Fibroblast of skin of scalp (primary cell): Measurements from ENCODE around the gene OR6V1. TPM values are rescaled to one million over a fixed set of nuclear protein-coding genes. Genes with fewer than 3 reads are reported as not detected.

Experiments used
- DNase-seq: peaks from one replicate; pipeline ENCODE4 v3.0.0-alpha.2; 2013
- polyA plus RNA-seq, 2 experiments: library from polyadenylated mRNA; unstranded; fragments of 120-200 nt; gene quantifications; one replicate each; pipeline ENCODE4 v1.2.1, GENCODE V29; 2013; ENCODE audit not compliant: insufficient read length in 2 of 2

Gene OR6V1, protein sequence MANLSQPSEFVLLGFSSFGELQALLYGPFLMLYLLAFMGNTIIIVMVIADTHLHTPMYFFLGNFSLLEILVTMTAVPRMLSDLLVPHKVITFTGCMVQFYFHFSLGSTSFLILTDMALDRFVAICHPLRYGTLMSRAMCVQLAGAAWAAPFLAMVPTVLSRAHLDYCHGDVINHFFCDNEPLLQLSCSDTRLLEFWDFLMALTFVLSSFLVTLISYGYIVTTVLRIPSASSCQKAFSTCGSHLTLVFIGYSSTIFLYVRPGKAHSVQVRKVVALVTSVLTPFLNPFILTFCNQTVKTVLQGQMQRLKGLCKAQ
- polyA plus RNA-seq (2013, experiment 1 of 2; ENCODE audit: insufficient read length): not detected
- not detected for polyA plus RNA-seq (2013, experiment 2 of 2; ENCODE audit: insufficient read length)

DNA sequence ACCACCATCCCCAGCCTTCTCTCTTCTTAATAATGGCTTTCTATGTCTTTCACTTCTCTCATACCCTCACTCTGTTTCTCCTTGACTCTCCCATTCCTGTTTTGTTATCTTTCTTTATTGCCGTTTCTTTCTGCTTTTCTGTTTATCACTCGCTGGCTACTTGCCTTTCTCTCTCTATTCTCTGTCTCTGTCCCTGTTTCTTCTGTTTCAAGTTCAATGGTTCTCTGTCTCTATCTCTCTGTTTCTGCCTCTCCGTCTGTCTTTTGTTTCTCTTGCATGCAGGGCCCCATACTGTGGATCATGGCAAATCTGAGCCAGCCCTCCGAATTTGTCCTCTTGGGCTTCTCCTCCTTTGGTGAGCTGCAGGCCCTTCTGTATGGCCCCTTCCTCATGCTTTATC is at the start of gene OR6V1:
TSS of gene OR6V1 (plus strand) at position 301 of the 400 bp plus-strand sequence. CDS start at position 301, 0 bp downstream.
- no peak for DNase-seq

DNA sequence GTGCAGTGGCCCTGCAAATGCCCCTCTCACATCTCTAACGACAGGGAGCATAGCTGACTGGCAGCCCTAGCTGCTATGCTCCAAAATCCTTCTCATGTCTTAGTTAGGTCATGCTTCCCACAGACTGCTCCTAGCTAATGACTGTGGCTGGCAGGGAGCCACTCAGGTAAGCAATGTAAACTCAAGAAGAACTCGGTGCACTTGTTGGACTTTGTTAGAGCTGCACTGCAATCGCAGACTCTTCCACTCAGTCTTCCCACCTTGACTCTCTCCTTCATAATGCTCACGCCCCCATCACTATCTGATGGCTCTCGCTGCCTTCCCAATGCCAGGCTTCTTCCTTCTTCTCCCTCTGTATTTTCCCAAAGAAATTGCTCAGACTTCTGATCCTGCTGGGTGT is 49.2 kb upstream of the OR6V1 start:
- no peak for DNase-seq

DNA sequence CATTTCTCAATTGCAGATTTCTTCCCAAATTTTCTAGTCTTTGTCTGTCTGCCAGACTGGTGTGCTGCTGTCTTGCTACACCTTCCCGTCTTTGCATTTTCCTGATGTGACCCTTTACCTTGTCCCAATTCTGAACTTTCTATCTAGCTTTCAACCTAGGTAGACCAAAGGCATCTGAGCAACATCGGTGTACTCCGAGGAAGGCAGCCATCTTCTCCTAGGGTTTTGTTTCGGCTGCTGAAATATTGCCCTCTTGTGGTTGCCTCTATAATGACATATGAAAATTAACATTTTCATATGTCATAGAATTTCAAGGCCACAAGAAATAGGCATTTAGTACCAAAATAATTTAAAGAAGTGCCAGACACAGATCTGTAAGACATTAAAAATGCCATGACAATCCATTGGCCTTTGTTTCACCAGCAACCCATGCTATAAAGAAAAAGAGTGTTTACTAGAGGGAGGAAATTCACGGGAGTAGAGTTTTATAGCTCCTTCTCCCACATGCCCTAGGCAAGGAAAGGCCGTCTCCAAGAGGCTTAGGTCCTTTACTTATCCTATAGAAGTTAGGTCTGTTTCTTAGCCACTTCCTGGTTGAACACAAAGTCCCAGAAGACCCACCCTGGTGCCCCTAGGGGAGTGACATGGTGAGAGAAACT is 48.6 kb upstream of the OR6V1 start:
- DNase-seq: peak; percentile 37

DNA sequence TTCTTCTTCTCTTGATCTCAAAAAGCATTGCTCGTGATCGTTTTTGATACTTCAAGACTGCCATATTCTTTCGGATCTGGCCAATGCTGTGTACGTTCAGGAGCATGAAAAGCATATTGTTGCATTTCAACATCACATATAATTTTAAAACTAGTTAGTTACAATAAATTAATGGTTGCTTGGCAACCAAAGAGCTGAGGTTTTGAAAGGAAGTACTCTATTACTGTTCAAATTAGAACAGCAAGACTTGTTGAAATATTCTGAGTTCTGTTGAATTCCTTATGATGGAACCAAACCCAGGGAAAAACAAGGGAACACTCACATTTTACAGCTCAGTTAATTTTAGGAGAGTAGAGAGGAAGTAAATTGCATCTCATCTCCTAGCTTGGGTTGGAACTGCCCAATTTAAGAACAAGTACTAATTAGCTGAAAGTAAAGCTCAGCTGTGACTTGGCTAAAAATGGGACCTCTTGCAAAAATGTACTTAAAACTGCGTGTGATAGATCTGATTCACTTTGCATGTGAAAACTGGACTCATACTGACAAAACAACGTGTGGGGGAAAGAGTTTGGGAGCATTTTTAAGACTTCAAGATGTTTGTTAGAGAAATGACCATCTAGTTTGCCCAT is 46.4 kb upstream of the OR6V1 start:
- no peak for DNase-seq

DNA sequence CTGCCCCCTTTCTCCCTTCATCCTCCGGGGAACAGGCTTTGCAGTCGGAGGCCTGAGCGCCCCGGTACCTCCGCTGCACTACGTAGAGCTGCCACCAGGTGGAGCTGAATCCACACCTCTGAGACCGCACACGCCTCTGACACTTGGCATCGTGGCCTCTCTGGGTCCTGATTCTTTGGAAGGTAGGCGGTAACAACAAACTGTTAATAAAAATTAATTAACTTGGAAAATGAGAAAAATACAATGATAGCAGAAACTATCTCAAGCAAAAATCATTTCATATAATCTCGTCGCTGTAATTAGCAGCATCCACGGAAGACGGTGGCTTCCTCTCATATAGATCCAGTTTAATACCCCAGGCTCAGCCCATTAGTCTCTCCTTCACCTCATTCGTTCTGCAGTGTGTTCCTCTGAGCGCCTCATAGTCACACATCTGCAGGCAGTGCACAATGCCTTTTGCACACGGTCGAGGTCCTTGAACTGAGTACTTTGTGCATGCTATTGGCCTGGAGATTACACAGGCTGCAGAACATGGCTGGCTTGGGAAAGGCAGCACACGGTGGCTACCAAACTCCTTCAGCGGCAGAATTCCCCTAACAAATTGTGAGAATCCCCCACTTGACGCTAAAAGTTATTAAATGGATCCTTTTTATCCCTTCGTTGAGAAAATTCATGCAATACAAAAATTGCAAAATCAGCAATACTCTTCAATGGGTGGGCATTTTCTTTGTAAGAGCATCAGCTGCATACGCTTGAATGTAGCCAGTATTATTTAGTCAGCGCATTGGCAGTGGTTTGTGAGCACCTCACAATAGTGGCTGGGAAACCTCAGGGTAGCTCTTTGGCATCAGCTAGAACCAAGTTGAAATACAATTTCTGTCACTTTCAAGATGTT is 43.9 kb upstream of the OR6V1 start:
- peak; percentile 69 for DNase-seq

DNA sequence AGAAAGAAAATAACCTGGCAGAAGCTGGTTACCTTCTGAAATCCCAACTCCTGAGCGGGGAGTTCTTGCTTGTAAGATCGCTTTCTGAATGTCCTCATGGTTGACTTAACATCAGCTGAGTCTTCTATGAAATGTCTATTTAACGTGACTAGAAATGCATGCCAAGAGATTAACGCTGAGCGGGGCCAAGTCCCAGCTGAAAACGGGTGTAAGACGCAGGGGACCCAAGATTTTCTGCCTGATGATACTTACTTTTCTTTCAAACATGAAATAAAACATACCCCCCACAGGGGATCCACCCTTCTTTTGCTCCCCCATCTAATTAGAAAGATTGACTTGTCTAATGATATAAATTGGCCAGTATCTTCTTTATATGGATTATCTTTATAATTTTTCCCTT is 40.1 kb upstream of the OR6V1 start:
- DNase-seq: no peak

DNA sequence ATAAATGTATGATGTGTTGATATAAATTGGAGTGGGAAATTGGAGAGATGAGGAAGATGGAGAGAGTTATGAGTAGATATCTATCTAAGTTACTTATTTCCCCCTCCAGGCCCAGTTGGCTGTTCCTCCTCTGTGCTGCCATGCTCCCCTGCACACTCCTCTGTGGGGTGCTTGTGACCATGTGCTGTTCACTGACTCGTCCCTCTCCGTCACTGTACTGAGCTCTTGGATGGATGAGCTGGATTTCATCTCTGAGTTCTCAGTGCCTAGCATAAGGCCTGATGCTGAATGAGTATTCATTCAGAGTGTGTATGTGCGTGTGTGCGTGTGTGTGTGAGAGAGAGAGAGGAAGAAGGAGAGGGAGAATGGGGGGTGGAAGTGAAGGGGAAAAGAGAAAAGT is 39.7 kb upstream of the OR6V1 start:
- no peak for DNase-seq

DNA sequence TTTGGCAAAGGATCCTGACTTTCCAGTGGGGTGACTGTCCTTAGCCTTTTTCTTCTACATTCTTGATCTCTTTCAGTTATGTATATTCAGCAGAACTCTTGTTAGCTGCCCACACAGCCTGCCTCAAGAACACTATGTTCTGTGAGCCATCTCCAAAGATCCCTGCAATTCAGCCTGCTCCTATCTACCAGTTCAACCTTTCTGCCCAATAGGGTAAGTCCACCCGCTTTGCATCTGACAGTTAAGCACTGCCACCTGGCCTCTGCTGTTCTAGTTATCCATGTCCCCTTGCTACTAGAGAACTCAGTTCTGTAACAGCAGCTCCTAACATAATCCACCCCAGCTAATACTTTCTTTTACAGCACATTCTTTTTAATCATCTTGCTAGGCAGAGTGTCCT is 38.7 kb upstream of the OR6V1 start:
- no peak for DNase-seq

DNA sequence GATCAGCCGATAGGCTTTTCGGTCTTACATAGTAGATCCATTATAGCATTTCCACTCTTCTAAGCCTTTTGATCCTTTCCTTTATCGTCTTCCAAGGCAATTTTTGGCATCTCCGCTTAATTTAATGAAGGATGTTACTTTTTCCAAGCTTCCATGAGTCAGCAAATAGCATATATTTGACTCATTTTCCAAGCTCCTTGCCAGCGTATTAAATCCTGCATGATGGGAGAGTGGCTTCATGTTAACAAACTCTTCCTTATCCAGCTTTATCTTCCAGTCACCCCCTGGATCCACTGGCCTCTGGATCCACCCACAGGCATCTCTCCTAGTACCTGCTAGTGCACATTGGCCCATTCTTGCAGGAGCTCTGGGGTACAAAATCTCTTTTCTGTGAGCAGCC is 38.2 kb upstream of the OR6V1 start:
- DNase-seq: peak; percentile 86

DNA sequence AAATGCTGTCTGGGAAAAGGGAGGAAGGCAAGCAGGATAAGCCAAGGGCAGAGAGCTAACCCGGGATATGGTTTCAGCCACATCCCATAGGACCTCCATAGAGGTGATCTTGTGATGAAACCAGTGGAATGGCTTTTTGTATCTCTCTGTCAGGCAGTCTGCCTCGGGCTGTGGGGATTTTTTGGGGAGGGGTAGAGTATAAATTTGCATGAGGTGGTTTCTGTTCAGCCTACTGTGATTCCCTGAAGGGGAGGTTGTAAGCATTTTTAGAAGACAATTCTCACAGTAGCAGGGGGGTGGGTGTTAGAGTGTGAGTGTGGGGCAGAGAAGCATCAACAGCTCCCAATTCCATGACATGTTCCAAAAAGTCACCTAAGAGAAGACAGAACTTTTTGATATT is 37.1 kb upstream of the OR6V1 start:
- no peak for DNase-seq

DNA sequence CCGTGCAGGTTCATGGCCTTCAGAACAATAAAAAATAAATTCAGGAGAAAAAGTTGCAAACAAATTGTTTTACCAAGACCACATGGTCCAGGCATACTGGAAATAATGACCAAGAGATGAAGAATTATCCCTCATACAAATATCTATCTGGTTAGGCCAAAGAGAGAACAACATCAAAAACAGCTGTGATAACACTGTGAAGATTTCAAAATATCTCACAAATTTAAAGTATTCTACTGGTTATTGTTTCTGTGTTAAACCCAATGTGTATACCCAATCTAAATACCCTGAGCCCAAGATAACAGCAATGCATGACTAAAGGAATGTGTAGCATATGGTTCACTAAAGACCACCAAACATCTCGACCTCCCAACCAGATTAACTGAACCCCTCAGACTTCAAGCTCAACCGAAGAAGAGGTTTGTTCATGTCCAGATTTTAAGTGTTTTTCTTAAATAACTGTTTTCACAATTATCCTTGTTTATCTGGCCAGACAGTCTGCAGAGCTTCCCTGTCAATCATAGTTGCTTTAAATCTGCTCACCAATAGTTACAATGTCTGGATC is 36.1 kb upstream of the OR6V1 start:
- peak; percentile 84 for DNase-seq

DNA sequence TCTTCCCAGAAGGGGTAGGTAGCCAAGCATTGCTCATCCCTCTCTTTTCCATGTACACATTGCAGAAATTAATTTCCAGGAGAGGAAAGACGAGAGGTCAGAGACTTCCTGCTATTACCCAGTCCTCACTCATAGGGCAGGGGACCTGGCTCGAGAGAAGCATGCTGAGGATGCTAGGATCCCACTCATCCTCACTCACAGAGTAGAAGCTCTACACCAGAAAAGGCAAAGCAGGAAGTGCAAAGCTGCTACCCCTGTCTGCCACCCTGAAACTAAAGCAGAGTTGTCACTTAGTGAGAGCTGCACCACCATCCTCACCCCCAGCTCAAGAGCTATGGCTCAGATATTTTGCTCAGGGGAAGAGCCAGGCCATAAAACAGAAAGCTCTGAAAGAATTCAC is 35.1 kb upstream of the OR6V1 start:
- DNase-seq: no peak

DNA sequence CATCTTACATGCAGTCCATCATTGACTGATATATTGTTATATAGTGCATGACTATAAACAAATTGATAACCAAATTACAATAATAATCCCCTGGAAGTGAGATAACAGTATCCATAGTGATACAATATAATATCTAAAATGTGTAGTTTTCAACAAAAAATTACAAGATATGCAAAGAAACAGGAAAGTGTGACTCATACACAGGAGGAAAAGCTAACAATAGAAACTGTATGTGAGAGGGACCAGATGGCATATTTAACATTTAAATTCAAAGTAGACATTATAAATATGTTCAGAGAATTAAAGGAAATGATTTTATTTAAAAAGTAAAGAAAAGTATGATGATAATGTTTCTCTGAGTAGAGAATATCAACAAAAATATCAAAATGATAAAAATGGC is 33.2 kb upstream of the OR6V1 start:
- no peak for DNase-seq

DNA sequence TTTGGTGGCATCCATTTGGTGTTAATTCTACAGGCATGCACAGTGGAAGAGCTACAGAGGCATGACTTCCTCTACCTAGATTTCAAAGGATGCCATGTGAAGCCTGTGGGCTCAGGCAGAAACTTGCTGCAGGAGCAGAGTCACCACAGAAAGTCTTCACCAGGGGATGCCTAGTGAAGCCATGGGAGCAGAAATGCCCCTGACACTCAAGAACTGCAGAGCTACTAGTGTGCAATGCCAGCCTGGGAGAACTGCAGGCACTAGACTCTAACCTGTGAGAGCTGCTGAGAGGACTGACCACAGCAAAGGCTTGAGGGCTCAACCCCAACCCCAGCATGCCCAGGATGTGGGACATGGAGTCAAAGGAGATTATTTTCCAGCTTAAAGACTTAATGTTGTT is 29.1 kb upstream of the OR6V1 start:
- no peak for DNase-seq

DNA sequence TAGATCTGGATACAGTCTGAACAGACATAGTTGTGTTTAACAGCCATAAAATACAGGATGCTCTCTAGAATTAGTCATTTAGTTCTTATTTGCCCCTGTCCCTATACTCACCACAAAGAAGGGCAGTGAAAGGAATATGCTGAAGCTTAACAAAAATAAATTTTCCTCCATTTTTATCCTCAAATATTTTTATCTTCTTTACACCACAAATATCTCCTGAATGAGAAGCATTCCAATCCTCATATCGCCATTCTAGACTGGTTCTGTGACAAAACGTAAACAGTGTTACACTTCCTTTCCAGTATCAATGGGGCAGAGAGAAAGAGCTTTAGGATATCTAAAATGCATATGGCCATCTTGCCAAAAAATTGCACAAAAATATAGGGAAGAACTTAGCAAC is 26.8 kb upstream of the OR6V1 start:
- peak; percentile 36 for DNase-seq

DNA sequence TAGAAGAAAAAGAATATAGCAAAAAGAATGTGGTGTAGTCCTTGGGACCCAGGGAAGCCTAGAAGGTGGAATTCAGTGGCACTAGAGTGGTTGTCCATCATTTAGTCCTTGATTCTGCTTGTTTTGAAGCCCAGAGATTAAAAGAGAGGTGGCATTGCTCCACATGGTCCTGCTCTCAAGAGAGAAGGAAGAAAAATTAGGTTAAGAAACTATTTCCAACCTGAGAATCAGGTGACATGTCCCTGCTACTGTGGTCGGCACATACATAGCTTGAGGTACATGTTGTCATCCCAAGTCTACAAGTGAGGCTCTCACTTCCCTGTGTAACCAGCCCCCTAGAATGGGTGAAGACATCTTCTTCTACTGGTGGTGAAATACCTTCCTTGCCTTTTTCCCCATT is 25.1 kb upstream of the OR6V1 start, which contains the start of gene OR9A2:
TSS of gene OR9A2 (minus strand) at position 101 of the 400 bp plus-strand sequence. CDS start at position 101, 0 bp downstream.
- DNase-seq: no peak

DNA sequence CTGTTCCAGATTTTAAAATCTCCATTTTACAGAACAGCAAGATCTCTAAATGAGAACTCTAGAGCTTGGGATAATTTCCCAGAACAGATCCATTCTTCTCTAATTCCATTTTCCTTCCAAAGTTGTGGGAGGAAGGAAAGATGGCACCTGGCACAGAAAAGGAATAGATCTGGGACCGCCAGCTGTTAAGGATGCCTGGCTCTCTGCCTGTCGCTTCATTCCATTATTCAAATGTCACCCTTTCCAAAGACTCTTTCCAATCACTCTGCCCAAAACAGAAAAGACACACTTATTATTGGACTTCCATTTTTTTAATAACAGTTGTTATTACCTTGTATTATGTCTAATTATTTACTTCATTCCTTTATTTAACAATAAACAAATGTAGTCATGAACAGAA is 24.5 kb upstream of the OR6V1 start:
- DNase-seq: no peak

DNA sequence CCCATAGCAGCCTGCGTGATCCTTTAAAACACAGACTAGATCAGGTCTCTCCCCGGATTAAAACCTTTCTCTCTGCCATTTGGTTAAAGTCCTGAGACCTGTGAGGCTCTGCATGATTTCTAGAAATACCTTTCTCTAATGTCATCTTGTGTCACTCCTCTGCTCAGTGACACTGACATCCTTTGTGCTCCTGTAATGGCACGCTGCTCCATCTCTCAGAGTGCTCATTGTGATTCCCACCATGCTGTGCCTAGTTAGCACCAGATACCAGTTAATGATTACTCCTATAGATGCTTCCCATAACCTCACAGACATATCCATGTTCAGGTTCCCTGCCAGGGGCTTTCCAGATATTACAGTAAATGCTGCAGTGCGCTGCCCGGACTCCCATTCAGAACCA is 13.5 kb upstream of the OR6V1 start:
- DNase-seq: no peak

DNA sequence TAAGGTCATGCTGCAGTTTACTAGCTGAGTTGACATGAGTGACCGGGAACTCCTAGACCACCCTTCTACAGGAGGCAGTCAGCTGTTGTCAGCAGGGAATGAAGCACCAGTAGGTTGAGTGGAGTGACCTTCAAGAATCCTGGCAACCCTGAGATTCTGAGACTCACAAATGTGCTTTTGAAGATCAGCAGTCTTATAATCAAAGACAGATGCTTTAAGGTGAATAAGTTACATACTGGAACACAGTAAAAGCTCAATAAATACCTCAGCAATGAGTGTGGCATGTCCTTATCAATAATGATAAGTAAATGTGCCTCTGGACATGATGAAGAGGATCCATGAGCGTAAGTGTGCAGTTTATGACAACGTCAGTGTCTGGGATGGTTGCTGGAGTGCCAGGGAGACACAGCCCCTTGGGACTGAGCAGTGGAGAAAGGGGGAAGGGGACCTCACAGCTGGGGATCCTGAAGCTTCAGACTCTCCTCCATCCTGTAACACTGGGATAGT is 11.9 kb upstream of the OR6V1 start:
- no peak for DNase-seq

DNA sequence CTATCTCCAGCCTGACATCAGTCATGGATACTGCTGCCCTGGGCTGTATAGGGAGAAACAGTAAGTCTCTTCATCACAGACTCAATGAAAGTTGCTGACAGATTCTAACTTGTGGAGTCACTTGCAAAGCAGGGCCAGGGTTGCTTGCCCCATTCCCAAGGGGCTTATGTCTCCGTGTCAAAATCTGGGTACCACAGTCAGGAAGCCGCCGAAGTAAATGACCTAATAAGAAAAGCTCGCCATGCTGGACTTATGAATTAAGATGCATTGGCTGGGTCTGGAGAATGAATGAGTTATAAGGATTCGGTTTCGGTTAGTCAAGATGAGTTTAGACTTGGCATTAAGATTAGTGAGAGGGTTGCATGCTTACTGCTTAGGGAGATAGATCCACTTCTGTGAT is 10.8 kb upstream of the OR6V1 start:
- peak; percentile 17 for DNase-seq

DNA sequence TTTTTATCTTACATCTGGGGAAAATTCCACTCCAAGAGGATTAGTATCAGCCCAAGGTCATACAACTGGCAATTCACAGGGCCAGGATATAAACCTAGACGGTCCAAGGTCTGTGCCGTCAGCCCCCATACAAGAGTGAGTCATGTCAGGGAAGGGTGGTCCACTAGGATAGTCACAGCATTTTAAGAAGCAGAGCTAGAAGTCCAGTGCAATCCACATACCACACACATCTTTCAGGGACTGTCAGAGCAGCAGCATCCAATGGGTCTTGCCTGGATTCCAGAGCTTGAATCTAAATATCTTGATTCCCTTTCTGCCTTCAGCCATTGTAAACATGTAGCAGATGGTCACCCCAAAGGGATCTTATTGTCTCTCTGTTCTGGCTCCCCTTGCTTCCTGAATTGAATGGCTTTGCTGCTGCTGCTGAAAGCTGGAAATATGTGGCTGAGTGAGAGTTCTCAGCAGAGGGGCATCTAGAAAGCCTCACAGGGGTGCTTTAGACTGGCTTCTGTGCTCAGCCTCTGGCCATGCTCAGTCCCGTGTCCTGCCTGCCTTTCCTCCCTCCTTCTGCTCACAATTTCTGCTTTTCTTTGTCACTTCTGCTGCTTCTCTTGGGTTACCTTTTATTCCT is 9.9 kb upstream of the OR6V1 start:
- DNase-seq: peak; percentile 31
